ENCODE measurements around the gene FKBP11.

GRCh38 chr12:48961801-48962200 lies 36.5 kb upstream of the FKBP11 start:
- TF ChIP-seq EZH2 (IDR thresholded peaks at IDR 0.05; ENCODE audit: insufficient read depth, poor library complexity, severe bottlenecking) = no peak
- no peak for TF ChIP-seq EZH2phosphoT487 (IDR thresholded peaks at IDR 0.05; ENCODE audit: insufficient read depth, low read depth)
